Left ventricle myocardium inferior (tissue), 1 donor: ENCODE results near the gene PCTP. TPM values are rescaled to one million over a fixed set of nuclear protein-coding genes. Genes with fewer than 3 reads are reported as not detected.

ENCODE experiments used
- DNase-seq: peaks from one replicate; pipeline ENCODE4 v3.0.0-alpha.2; 2020
- H3K27ac ChIP-seq: fragments of 200-600 bp; replicated peaks from 2 replicates; pipeline ENCODE4 v1.8.0; 2021
- H3K27me3 ChIP-seq: fragments of 200-600 bp; 2 replicates; pipeline ENCODE4 v1.8.0; 2021; ENCODE audit warnings: low read depth
- H3K36me3 ChIP-seq: fragments of 200-600 bp; 2 replicates; pipeline ENCODE4 v1.8.0; 2021
- H3K4me1 ChIP-seq: fragments of 200-600 bp; 2 replicates; pipeline ENCODE4 v1.8.0; 2021
- H3K4me3 ChIP-seq: fragments of 200-600 bp; 2 replicates; pipeline ENCODE4 v1.8.0; 2021; ENCODE audit warnings: mild to moderate bottlenecking, moderate library complexity
- H3K9me3 ChIP-seq: fragments of 200-600 bp; replicated peaks from 2 replicates; pipeline ENCODE4 v1.8.0; 2021
- CTCF ChIP-seq: fragments of 200-600 bp; IDR thresholded peaks from 2 replicates; pipeline ENCODE4 v1.8.0; 2021; ENCODE audit warnings: antibody characterized with exemption, mild to moderate bottlenecking, borderline replicate concordance
- intact Hi-C: fragments of 100-400 bp; cut with micrococcal nuclease; formaldehyde crosslinking; loops from one replicate; pipeline ENCODE4 v1.11.0; 2022
- total RNA-seq: library from RNA; stranded (reverse); fragmentation: NEBNext Ultra II Directional; extraction: Animal tissue kit (Norgen Biotek cat#: 25700); gene quantifications from one replicate; pipeline ENCODE4 v1.2.1, GENCODE V29; 2021
- donor health status: DM: no; HTN: yes; CAD: no; lungs with severe emphysema.

PCTP gene
- total RNA-seq, 1 donor from 2014 or later, result 19.6 TPM

GRCh38 chr17:55765472-55765871 lies 14.6 kb downstream of the PCTP start:
- no peak for TF ChIP-seq CTCF
- Histone ChIP-seq H3K27ac (no peak overlapping the region), H3K27me3 (no peaks in the 10 kb centered on the region), H3K36me3 (peaks cover 21% of the 10 kb centered on the region), H3K9me3 (no peaks in the 10 kb centered on the region), H3K4me3 (no peak overlapping the region), H3K4me1 (peaks cover 45% of the 10 kb centered on the region)
- no peak for DNase-seq
- intact Hi-C loops, result no loop called here

- Histone ChIP-seq H3K27me3 (no peaks in the 10 kb centered on the region), H3K9me3 (no peaks in the 10 kb centered on the region), H3K36me3 (peaks cover 55% of the 10 kb centered on the region), H3K4me1 (peaks cover 29% of the 10 kb centered on the region), H3K4me3 (no peak overlapping the region), H3K27ac (peak overlapping the region; percentile 9)
- DNase-seq, result no peak
- no peak for TF ChIP-seq CTCF
- intact Hi-C loops, result no loop called here
Observed at GRCh38 chr17:55768936-55769624, 18.2 kb downstream of the PCTP start.

- intact Hi-C loops, result no loop called here
- DNase-seq, result no peak
- TF ChIP-seq CTCF, result no peak
- peak overlapping the region; percentile 9 for H3K27ac ChIP-seq
- H3K27me3 ChIP-seq, result no peaks in the 10 kb centered on the region
- peaks cover 23% of the 10 kb centered on the region for H3K4me1 ChIP-seq
- H3K36me3 ChIP-seq, result peaks cover 60% of the 10 kb centered on the region
- no peak overlapping the region for H3K4me3 ChIP-seq
- H3K9me3 ChIP-seq, result no peaks in the 10 kb centered on the region
Observed at GRCh38 chr17:55769625-55770000, 18.8 kb downstream of the PCTP start.

DNA sequence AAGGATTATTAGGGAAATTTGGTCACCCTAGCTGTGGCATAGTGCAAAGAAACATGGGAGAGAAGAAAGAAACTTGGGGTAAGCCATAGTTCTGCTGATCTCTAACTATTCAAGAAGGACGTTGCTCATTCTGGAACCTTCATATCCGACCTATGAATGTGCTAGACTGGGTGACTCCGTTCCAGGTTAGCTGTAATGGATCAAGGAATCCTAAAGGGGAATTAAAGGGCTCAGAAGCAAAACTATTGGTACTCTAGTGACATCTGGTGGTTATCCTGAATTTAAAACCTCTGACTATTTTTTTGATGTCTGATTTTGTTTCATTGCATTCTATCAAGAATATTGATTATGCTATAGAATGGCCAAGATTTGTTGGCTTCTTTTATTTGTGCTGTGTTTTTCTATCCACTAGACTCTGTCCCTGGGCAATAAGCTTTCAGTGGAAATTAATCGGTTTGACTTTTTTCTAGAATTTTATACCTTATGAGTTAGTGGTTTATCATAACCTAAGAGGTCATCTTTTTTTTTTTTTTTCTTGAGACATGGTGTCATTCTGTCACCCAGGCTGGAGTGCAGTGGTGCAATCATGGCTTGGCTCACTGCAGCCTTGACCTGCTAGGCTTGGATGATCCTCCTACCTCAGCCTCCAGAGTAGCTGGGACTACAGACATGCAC lies 19.5 kb downstream of the PCTP start:
- Histone ChIP-seq H3K4me3 (no peak overlapping the region), H3K9me3 (no peaks in the 10 kb centered on the region), H3K4me1 (peaks cover 22% of the 10 kb centered on the region), H3K36me3 (peaks cover 66% of the 10 kb centered on the region), H3K27ac (peak overlapping the region; percentile 9), H3K27me3 (no peaks in the 10 kb centered on the region)
- TF ChIP-seq CTCF, result peak; percentile 75
- no peak for DNase-seq
- intact Hi-C loops, result loop anchor here (2.0 kb wide), 1 partner anchor 244 kb away; no protein-coding TSS in a partner anchor

GRCh38 chr17:55772086-55772485 lies 21.2 kb downstream of the PCTP start:
- DNase-seq, result no peak
- intact Hi-C loops, result no loop called here
- no peaks in the 10 kb centered on the region for H3K9me3 ChIP-seq
- H3K27me3 ChIP-seq, result no peaks in the 10 kb centered on the region
- no peak overlapping the region for H3K27ac ChIP-seq
- H3K4me3 ChIP-seq, result no peak overlapping the region
- H3K36me3 ChIP-seq, result peaks cover 83% of the 10 kb centered on the region
- TF ChIP-seq CTCF, result no peak
- peaks cover 22% of the 10 kb centered on the region for H3K4me1 ChIP-seq
